Right renal pelvis (tissue), 4 donors: ENCODE measurements around the gene IDH3A. TPM values are rescaled to one million over a fixed set of nuclear protein-coding genes. Genes with fewer than 3 reads are reported as not detected.
"Not testable (repeated sequence)": the region's sequence is repeated elsewhere in the genome, so short reads cannot be mapped to it uniquely, and the experiment has no call there.

Experiments used
- DNase-seq, 4 donors: peaks; one replicate each; pipeline ENCODE4 v3.0.0-alpha.2; 2013; ENCODE audit warnings: low read depth in 4 of 4, low spot score in 3 of 4, missing footprints in 1 of 4
- polyA plus RNA-seq, 4 donors: library from polyadenylated mRNA; unstranded; fragments of 120-200 nt; gene quantifications; one replicate each; pipeline ENCODE4 v1.2.1, GENCODE V29; 2013; ENCODE audit not compliant: insufficient read length in 4 of 4

The IDH3A gene
- polyA plus RNA-seq, 4 donors, result 50.9 to 62.7 (median 53.7) TPM

DNA sequence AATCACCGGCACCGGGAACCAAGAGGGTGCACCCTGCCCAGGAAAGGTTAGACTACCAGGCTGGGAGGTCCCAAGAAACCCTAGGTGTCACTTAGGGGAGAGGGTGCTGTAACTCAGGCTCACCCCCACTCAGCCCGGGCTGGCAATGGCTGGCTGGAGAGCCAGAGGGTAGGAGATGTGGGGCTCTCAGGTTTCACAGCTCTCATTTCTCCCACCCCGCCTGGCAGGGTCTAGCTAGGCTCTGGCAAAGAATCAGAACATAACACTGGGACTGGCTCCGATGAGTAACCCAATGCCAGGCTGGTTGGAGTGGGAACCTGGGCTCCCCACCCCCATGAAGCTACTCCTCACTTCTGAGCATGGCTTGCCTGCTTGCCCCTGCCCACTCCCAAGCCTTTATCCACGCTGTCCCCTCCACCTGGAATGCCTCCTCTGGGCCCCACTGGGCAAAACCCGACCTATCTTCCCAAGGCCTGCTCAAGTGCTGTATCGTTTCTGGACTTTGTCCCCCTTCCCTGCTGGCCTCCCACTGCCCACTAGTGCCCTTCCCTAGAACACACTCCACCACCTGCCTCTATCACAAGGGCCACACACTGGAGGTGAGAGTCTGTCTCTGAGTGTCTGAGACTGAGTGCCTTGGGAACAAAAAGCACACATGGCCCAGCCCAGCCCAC, 19.9 kb upstream of the IDH3A start:
- no peak for DNase-seq

DNA sequence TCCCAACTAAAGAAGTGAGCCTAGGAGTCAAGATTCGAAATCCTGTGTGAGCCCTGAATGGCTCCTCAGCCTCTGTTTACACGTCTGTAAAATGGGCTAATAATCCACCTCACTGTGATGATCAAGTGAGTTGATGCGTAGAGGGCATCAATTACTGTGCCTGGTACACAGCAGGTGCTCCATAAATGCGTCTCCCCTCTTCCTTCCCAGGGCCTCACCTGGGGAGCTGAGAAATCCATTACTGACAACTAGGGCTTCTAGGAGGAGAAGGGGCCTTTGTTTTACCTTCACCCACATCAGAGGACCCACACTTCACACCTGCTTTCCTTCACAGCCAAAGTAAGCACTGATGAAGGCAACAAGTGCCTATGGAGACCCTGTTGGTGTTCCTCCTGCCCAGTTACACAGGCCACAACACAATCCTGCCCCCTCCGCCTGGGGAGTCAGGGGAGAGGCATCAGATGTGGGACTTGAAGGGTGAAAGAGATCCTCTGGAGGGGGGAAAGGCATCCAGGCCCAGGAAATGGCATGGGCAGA, 19.3 kb upstream of the IDH3A start:
- DNase-seq, result no peak

- DNase-seq, result no peak
Measured at GRCh38 chr15:78130466-78131294, 18.5 kb upstream of the IDH3A start.

GRCh38 chr15:78131295-78132061, 17.7 kb upstream of the IDH3A start, which contains the start of gene CIB2:
CIB2 (minus strand) TSS chr15:78131445; CDS start chr15:78131215, 230 bp downstream.
- peak; percentile 68 to 72 (median 70) for DNase-seq

GRCh38 chr15:78133801-78134200, 15.4 kb upstream of the IDH3A start:
- no peak for DNase-seq

DNA sequence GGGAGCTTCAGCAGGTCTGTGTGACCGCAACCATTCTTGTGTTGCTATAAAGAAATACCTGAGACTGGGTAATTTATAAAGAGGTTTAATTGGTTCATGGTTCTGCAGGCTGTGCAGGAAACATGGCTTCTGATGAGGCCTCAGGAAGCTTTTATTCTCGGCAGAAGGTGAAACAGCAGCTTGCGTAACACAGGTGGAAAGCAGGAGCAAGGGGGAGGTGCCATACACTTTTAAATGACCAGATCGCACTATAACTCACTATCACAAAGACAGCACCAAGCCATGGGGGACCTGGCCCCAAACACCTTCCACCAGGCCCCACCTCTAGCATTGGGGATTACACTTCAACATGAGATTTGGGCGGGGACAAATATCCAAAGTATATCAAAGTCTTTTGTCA, 9.6 kb upstream of the IDH3A start:
- no peak for DNase-seq

- no peak for DNase-seq
Measured at GRCh38 chr15:78140292-78140691, 8.9 kb upstream of the IDH3A start.

- DNase-seq, result no peak
Measured at GRCh38 chr15:78142332-78142731, 6.8 kb upstream of the IDH3A start.

DNA sequence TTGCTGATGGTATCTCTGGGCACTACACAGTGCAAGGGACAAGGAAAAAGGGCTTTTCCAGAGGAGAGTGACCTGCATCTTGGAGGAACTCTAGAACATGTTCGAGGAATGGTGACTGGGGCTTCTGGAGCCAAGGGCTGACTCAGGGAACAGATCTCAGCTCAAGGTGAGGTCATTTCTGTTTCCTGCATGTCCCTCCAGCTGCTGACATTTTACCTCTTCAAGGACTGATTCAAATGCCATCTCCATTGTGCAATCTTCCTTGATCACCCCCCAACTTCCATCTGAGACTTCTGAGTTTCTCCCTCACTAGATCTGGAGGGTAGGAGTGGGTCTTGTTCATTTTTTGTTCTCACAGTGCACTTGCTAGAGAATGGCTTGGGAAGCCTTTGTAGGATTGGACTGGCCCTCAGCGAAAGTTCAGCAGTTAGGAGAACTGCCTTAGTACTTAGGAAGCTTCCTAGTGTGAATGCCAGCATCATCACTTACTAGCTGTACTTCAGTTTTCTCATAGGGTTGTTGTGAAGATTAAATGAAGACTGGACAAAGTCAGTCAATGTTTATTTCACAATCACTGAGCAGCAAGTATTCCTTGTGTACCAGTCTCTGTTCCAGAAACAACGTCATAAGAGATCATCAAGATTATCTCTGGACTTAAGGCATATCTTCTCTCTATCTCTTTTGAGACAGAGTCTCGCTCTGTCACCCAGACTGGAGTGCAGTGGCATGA, 2.6 kb upstream of the IDH3A start:
- DNase-seq, result no peak

DNA sequence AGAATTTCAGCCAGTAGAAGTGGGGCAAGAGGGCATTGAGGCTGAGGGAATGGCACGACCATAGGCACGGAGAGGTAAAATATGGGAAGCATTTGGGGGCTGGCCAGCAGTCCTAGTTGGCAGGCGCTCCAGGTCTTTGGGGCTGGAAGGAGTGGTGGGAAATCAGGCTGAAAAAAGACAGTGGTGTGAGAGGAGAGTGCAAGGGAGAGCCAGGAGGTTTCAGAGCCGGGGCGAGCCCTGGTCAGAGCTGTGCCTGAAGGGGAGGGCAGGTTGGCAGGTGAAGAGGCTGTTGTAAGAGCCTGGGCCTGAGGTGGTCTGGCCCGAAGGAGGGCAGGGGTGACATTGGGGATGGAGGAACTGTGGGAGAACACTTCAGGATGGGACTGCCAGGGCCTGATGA, 1.6 kb upstream of the IDH3A start:
- no peak for DNase-seq

DNA sequence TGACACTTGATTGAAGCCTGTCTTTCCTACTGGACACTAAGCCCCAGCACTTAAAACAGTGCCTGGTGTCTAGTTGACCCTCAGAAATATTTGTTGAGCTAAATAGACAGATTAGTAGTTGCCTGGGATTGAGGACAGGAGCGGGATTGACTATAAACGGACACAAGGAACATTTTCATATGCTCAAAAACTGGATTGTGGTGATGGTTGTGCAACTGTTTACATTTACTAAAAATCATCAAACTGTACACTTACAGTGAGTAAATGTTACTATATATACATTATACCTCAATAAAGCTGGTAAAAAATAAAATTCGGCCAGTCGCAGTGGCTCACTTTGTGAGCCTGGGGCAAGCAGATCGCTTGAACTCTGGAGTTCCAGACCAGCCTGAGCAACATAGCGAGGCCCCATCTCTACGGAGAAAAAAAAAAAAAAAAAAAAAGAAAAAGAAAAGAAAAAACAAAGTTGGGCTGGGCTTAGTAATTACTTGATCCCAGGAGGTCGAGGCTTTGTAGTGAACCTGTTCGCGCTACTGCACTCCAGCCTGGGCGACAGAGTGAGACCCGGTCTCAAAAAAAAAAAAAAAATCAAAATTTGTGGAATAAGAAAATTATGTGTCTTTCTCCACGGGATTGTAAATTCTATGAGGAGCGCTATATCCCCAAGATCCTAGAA, 632 bp upstream of the IDH3A start:
- DNase-seq, result no peak

DNA sequence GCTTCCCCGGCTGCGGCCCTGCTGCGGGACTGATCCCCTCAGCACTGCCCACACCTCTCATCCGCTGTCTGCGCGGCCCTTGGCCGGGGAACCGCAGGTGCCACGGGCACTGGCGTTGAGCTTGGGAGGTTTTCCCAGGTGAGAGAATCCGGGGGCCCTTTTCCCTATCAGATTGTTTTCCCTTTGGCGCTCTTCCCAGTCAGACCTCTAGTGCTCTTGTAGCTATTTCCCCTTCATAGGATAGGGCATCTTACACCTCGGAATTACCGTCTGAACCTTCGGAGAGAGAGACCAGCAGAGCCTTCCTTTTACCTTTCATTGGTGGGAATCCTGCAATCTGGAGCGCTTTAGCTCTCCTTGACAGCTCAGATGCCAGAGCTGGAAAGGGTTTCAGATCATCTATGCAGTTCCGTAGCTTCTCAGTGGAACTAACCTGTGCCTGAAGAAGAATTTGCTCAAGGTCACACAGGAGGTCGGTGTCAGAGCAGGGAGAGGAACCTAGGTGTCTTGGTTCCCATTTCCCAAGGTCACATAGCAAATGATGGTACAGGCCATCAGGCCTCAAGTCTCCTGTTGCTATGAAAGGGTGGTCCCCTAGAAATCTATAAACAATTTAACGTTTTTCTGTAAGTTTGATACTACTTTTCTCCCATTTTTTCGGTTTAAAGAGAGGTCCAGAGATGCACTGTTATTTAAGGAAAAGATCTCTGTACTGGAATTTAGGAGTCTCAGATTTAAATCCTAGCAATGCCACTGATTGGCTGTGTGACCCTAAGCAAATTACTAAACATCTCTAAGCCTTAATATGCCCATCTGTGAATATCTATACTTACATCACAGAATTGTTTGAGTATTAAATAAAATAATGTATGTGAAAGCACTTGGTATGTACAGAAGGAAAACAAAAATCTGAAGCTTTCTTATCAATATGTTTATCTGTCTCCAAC, 916 bp downstream of the IDH3A start:
- no peak for DNase-seq

DNA sequence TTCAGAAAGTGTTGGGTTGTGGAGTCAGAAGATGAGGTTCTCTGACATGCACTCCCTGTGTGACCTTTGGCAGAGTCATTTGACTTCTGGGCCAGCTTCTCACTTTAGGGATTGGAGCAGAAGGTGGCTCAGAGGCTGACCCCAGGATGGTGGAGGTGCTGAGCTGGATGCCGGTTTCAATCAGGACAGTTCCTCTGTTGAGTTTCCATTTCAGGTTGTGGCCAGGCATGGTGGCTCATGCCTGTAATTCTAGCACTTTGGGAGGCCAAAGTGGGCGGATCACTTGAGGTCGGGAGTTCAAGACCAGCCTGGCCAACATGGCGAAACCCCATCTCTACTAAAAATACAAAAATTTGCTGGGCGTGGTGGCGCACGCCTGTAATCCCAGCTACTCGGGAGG, 1.9 kb downstream of the IDH3A start:
- not testable (repeated sequence) for DNase-seq

DNA sequence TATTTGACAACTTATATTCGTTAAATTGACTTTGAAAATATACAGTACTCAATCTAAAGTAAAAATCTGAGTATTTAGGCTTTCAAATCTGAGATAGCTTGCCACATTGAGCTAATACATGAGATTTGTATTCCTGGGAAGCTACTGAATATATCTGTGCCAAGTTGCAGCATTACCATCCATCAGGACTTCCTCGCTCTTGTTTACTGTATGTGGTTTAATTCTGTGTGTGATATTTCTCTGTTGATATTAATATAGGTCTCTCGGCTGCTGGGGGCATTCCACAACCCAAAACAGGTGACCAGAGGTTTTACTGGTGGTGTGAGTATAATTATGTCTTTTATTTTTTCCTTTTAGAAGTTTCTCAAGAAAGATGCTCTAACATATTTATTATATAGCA, 5.8 kb downstream of the IDH3A start:
- no peak for DNase-seq

DNA sequence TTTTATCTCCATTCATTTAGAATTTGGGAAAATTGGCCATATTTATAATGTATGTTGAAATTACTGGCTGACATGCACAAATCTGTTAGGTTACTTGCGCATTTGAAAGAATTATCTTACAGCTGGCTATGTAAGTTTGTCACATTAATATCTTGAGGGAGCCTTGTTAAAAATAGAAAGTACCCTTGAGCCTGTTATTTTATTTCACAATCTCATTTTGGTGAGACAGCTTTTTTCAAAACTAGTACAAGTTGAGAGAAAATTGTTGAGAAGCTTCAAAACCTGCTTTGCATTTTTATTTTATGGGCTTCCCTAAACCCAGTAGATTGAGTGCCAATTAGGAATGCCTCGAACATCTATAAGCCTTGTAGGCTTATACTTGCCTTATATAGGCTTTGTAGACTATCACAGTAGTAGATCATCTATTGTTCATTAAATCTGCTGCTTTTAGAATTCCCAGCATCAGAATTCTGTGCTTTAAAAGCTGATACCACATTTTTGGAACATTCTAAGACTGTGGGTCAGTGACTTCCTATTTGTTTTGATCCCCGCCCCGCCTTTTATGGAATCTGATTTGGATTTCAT, 6.3 kb downstream of the IDH3A start:
- DNase-seq, result no peak

DNA sequence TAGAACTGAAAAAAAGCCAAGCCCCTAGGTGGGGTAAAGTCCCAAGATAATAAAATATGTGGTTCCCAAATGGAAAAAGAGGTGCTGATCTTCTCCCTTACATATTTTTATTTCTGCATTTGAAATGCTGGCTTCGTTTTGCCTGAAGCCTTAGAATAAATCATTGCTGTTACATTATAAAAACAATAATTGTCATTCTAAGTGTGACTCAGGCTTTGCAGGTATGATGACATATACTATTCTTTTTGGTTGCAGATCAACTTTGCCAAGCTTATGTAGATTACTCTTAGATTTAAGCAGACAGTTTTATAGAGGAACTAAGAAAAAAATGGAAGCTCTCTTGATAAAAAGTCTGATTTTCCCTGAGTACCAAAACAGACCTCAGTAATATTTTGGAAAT, 7.5 kb downstream of the IDH3A start:
- DNase-seq, result no peak

- DNase-seq, result no peak
Measured at GRCh38 chr15:78157203-78157602, 8.0 kb downstream of the IDH3A start.

- no peak for DNase-seq
Measured at GRCh38 chr15:78159395-78159794, 10.2 kb downstream of the IDH3A start.
